ENCODE results near the gene WDFY4.

DNA sequence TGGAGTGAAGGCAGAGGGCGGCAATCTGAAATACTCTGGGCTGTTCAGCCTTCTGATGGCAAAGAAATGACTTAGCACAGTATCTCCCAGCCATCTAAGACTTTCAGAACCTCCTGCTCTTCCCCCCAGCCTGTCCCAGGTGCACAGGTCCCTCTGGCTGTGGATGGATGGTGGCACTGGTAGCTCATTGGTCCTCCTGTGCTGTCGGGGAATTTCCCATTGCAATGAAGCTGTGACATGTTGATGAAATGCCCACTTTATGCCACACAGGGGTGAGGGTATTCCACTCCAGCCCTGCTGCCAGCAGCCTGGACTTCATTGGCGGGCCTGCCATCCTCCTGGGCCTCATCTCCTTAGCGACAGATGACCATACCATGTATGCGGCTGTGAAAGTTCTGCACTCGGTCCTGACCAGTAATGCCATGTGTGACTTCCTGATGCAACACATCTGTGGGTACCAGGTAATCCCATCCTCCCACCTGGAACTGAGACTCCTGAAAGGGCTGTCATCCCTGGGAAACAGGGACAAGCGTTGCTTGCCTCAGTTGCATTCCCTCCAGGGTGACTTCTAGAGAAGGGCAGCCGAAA lies 105.9 kb downstream of the WDFY4 start:
- TF ChIP-seq YY1 (tag by site-specific recombination; IDR thresholded peaks at IDR 0.05) (no peak), TCF7L2 (IDR thresholded peaks at IDR 0.05; ENCODE audit: borderline replicate concordance, low read depth, low read length) (no peak), ZBTB11 (tag by site-specific recombination; conservative IDR thresholded peaks at IDR 0.05; ENCODE audit: low read depth) (no peak)
- TF ChIP-seq, protein P1, sequence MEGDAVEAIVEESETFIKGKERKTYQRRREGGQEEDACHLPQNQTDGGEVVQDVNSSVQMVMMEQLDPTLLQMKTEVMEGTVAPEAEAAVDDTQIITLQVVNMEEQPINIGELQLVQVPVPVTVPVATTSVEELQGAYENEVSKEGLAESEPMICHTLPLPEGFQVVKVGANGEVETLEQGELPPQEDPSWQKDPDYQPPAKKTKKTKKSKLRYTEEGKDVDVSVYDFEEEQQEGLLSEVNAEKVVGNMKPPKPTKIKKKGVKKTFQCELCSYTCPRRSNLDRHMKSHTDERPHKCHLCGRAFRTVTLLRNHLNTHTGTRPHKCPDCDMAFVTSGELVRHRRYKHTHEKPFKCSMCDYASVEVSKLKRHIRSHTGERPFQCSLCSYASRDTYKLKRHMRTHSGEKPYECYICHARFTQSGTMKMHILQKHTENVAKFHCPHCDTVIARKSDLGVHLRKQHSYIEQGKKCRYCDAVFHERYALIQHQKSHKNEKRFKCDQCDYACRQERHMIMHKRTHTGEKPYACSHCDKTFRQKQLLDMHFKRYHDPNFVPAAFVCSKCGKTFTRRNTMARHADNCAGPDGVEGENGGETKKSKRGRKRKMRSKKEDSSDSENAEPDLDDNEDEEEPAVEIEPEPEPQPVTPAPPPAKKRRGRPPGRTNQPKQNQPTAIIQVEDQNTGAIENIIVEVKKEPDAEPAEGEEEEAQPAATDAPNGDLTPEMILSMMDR (tag by site-specific recombination; IDR thresholded peaks at IDR 0.05): no peak

Data from HEK293 (cell line).